Peyer's patch (tissue), 4 donors: Measurements from ENCODE around the gene ZBTB16. TPM values are rescaled to one million over a fixed set of nuclear protein-coding genes. Genes with fewer than 3 reads are reported as not detected.

Experiments
- DNase-seq, 3 donors: peaks; one replicate each; pipeline ENCODE4 v3.0.0-alpha.2; 2017 to 2019
- H3K27ac ChIP-seq, 4 donors: fragments of 200-600 bp; sonication (generic); one replicate each; pipeline ENCODE4 v1.5.1; 2016 to 2019
- H3K27me3 ChIP-seq, 2 donors: fragments of 200-600 bp; sonication (generic); one replicate each; pipeline ENCODE4 v1.5.1; 2019
- H3K36me3 ChIP-seq, 3 donors: fragments of 200-600 bp; sonication (generic); one replicate each; pipeline ENCODE4 v1.5.1; 2016 to 2019
- H3K4me1 ChIP-seq, 4 donors: fragments of 200-600 bp; sonication (generic); one replicate each; pipeline ENCODE4 v1.5.1; 2016 to 2019
- H3K4me3 ChIP-seq, 4 donors: fragments of 200-600 bp; sonication (generic); 1 replicate in 3 of 4; 2 replicates in 1 of 4; pipeline ENCODE4 v1.5.1; 2016 to 2019; ENCODE audit warnings: mild to moderate bottlenecking in 1 of 4
- H3K9me3 ChIP-seq, 4 donors: fragments of 200-600 bp; sonication (generic); one replicate each; pipeline ENCODE4 v1.5.1; 2016 to 2019; ENCODE audit warnings: mild to moderate bottlenecking in 1 of 4
- POLR2A ChIP-seq, 2 donors: fragments of 450-650 bp; IDR thresholded peaks; one replicate each; pipeline ENCODE4 v1.5.1; 2017; ENCODE audit warnings: antibody characterized with exemption in 2 of 2, mild to moderate bottlenecking in 2 of 2, moderate library complexity in 2 of 2
- total RNA-seq, 4 donors: library from RNA; depleted of rRNA; stranded (reverse); fragments of >200 nt; gene quantifications; one replicate each; pipeline ENCODE4 v1.1.0, GENCODE V29; 2016
- TF ChIP-seq, protein P1 (sequence below), 6 experiments: fragments of 450-650 bp in 4 of 6; fragments of 200-600 bp in 2 of 6; sonication (generic) in 1 of 6; IDR thresholded peaks; one replicate each; pipeline ENCODE4 v1.5.1; 2017 to 2019; ENCODE audit warnings: antibody characterized with exemption in 6 of 6, mild to moderate bottlenecking in 3 of 6, moderate library complexity in 1 of 6

ZBTB16 gene
- total RNA-seq, 4 donors from 2014 or later, result 84.8 to 257 (median 155) TPM

DNA sequence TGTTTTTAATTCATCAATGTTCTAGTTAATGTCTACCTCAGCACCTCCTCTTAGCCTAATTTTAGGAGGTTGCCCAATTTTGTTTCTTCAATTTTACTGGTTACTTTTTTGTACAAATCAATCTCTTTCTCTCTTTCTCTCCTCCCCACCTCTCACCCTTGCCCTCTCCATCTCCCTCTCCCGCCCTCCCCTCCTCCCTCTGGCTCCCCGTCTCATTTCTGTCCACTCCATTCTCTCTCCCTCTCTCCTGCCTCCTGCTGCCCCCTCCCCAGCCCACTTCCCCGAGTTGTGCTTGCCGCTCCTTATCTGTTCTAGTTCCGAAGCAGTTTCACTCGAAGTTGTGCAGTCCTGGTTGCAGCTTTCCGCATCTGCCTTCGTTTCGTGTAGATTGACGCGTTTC lies 195.8 kb downstream of the ZBTB16 start:
- TF ChIP-seq POLR2A (IDR thresholded peaks at IDR 0.05), result no peak
- TF ChIP-seq, protein P1, sequence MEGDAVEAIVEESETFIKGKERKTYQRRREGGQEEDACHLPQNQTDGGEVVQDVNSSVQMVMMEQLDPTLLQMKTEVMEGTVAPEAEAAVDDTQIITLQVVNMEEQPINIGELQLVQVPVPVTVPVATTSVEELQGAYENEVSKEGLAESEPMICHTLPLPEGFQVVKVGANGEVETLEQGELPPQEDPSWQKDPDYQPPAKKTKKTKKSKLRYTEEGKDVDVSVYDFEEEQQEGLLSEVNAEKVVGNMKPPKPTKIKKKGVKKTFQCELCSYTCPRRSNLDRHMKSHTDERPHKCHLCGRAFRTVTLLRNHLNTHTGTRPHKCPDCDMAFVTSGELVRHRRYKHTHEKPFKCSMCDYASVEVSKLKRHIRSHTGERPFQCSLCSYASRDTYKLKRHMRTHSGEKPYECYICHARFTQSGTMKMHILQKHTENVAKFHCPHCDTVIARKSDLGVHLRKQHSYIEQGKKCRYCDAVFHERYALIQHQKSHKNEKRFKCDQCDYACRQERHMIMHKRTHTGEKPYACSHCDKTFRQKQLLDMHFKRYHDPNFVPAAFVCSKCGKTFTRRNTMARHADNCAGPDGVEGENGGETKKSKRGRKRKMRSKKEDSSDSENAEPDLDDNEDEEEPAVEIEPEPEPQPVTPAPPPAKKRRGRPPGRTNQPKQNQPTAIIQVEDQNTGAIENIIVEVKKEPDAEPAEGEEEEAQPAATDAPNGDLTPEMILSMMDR (IDR thresholded peaks at IDR 0.05), result no peak

DNA sequence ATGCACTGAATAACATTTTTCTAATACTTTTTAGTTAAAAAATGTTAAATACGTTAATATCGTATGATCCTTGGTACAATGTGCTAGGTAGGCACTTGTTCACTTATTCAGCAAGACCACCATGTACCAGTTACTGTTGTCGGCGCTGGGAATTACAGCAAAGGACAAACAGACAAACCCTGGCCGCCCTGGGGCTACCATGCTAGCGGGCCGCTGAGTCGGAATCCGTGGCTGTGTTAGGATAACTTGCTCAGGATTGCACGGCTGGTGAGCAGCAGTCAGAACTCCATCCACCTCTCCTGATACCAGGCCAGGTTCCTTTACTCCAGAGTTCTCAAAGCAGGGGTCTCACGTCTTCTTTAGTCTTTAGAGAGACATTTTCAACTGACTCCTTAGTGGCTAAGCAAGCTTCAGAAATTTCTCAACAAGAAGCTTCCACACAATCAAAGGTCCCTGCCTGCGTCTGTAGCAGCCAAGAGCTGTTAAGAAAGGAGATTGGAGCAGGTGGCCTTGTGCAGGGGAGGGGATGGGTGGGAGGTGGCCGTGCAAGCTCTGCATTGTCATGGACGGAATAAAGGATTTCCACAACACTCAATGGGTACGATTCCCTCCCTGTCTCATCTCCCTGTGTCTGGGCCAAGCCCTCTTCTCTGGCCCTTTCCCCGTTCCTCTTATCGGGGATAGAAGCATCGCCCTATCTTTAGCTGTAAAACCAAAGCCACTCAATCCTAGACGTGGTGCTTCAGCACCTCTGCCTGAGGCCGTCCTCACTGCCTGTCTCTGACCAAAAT lies 196.9 kb downstream of the ZBTB16 start:
- peaks cover 0 to 31% (median 6%) of the 10 kb centered on the region in 4 donors for H3K4me1 ChIP-seq
- TF ChIP-seq POLR2A (IDR thresholded peaks at IDR 0.05), result no peak
- TF ChIP-seq, protein P1 (IDR thresholded peaks at IDR 0.05), result no peak
- H3K4me3 ChIP-seq, result no peak overlapping the region
- DNase-seq, result no peak
- H3K27me3 ChIP-seq, result no peaks in the 10 kb centered on the region
- H3K27ac ChIP-seq, result peak overlapping the region in 2 of 4 donors; percentile 57 to 63
- no peaks in the 10 kb centered on the region for H3K9me3 ChIP-seq
- H3K36me3 ChIP-seq, result peaks cover 0 to 21% (median 0%) of the 10 kb centered on the region in 3 donors

More for the DNA sequence above, 195.8 kb downstream of the ZBTB16 start:
- H3K4me3 ChIP-seq, result no peak overlapping the region
- H3K4me1 ChIP-seq, result peaks cover 0 to 25% (median 5%) of the 10 kb centered on the region in 4 donors
- no peak overlapping the region for H3K27ac ChIP-seq
- peaks cover 0 to 32% (median 0%) of the 10 kb centered on the region in 3 donors for H3K36me3 ChIP-seq
- DNase-seq, result no peak
- H3K27me3 ChIP-seq, result no peaks in the 10 kb centered on the region
- H3K9me3 ChIP-seq, result no peaks in the 10 kb centered on the region

DNA sequence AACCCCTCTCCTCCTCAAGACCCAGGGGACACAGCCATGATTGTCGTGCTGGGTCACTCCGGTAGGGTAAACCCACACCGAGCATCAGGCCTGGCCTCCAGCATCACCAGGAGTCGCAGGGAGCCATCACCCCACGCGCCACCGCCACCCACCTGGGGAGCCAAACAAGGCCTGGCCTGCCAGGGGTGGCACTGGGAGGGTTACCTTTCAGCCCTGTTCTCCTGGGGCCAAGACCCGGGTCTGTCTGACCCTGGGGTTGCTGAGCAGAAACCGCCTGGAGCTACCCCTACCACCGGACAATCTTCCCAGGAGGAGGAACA lies 197.4 kb downstream of the ZBTB16 start:
- H3K27me3 ChIP-seq, result no peaks in the 10 kb centered on the region
- no peak overlapping the region for H3K4me3 ChIP-seq
- peak overlapping the region in 2 of 4 donors; percentile 57 to 63 for H3K27ac ChIP-seq
- H3K4me1 ChIP-seq, result peaks cover 0 to 31% (median 6%) of the 10 kb centered on the region in 4 donors
- TF ChIP-seq POLR2A (IDR thresholded peaks at IDR 0.05), result no peak
- TF ChIP-seq, protein P1 (IDR thresholded peaks at IDR 0.05), result no peak
- no peaks in the 10 kb centered on the region for H3K9me3 ChIP-seq
- peaks cover 0 to 16% (median 0%) of the 10 kb centered on the region in 3 donors for H3K36me3 ChIP-seq
- DNase-seq, result no peak

DNA sequence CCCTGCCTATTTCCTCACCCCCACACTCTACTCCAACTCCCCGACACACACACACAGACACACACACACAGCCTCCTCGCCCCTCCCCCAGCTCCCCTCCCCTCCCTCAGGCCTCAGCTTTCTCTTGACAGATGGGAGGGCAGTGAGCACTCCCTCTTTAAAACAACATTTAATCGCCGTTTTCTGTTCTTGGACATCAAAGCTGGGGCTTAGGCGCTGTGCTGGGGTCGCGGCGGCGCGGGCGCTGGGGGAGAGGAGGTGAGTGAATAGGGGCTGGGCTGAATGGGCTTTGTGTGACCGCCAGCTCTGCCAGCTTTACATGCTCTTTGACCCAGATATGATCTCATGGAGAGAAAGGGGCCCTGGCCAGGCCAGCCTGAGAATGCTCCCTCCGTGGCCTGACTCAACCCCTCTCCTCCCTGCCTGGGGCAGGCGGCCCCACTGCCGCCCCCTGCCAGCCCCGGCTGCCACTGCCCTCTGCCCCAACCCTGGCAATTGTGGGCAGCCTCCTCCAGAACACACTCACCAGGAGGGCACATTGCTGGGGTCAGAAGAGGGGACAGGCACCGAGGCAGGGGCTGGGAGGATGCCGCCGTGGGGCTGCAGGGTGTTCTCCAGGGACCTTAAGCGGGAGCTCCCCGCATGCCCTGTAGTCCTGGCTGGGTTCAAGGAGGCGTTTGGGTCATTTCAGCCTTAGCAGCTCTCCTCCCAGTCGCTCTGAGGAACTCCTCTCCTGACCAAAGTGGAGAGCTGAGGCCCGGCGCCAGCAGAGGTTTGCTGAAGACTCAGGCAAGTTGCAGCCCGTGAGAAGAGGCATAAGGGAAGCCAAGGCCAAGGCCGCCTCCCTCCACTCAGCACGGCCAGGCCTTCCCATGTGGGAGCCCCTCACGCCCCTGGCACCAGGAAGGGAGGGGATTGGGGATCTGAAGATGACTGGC lies 198.4 kb downstream of the ZBTB16 start:
- TF ChIP-seq, protein P1 (IDR thresholded peaks at IDR 0.05), result peak in 1 of 6 experiments; percentile 32
- no peak for TF ChIP-seq POLR2A (IDR thresholded peaks at IDR 0.05)
- Histone ChIP-seq H3K36me3 (peaks cover 0 to 8% (median 0%) of the 10 kb centered on the region in 3 donors), H3K9me3 (no peaks in the 10 kb centered on the region), H3K4me1 (peaks cover 0 to 31% (median 6%) of the 10 kb centered on the region in 4 donors), H3K4me3 (peak overlapping the region in 1 of 4 donors; percentile 1), H3K27ac (peak overlapping the region; percentile 50 to 69 (median 58)), H3K27me3 (no peaks in the 10 kb centered on the region)
- DNase-seq, result peak in 1 of 3 donors; percentile 64

DNA sequence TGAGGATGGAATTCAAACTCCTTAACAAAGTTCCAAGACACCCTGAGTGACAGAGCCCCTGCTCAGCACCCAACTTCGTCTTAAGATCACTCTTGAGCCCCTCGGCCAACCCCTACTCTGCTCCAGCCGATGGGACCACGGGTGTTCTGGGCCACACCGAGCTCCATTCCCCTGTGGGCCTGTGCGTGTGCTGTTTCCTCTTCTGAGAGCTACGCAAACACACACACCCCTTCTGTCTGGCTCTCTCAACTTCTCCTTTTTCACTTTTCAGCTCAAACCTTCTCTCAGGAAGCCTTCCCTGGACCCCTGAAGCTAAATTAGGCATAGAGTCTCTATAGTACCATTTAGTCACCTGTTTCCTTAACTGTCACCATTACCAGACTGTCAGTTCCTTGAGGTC lies 199.2 kb downstream of the ZBTB16 start:
- TF ChIP-seq, protein P1 (IDR thresholded peaks at IDR 0.05), result no peak
- TF ChIP-seq POLR2A (IDR thresholded peaks at IDR 0.05), result no peak
- Histone ChIP-seq H3K4me1 (peaks cover 0 to 31% (median 6%) of the 10 kb centered on the region in 4 donors), H3K4me3 (no peak overlapping the region), H3K9me3 (no peaks in the 10 kb centered on the region), H3K27ac (peak overlapping the region; percentile 50 to 69 (median 58)), H3K36me3 (peaks cover 0 to 8% (median 0%) of the 10 kb centered on the region in 3 donors), H3K27me3 (no peaks in the 10 kb centered on the region)
- DNase-seq, result peak in 2 of 3 donors; percentile 55 to 67
